ENCODE measurements around the gene PTPRN2.

GRCh38 chr7:157585113-157585861 lies 1002.3 kb downstream of the PTPRN2 start:
- TF ChIP-seq, protein P1, sequence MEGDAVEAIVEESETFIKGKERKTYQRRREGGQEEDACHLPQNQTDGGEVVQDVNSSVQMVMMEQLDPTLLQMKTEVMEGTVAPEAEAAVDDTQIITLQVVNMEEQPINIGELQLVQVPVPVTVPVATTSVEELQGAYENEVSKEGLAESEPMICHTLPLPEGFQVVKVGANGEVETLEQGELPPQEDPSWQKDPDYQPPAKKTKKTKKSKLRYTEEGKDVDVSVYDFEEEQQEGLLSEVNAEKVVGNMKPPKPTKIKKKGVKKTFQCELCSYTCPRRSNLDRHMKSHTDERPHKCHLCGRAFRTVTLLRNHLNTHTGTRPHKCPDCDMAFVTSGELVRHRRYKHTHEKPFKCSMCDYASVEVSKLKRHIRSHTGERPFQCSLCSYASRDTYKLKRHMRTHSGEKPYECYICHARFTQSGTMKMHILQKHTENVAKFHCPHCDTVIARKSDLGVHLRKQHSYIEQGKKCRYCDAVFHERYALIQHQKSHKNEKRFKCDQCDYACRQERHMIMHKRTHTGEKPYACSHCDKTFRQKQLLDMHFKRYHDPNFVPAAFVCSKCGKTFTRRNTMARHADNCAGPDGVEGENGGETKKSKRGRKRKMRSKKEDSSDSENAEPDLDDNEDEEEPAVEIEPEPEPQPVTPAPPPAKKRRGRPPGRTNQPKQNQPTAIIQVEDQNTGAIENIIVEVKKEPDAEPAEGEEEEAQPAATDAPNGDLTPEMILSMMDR (IDR thresholded peaks at IDR 0.05): no peak
- TF ChIP-seq POLR2A (IDR thresholded peaks at IDR 0.05): no peak
